ELR (cell line): Measurements from ENCODE around the gene MAK.
A peak's percentile ranks its signal among the peaks of the same experiment; 100 is the strongest.
"Not testable (repeated sequence)": the region's sequence is repeated elsewhere in the genome, so short reads cannot be mapped to it uniquely, and the experiment has no call there.

Experiments
- DNase-seq: peaks from one replicate; pipeline ENCODE4 v3.0.0-alpha.2; 2015; ENCODE audit warnings: low read depth

The MAK gene

DNA sequence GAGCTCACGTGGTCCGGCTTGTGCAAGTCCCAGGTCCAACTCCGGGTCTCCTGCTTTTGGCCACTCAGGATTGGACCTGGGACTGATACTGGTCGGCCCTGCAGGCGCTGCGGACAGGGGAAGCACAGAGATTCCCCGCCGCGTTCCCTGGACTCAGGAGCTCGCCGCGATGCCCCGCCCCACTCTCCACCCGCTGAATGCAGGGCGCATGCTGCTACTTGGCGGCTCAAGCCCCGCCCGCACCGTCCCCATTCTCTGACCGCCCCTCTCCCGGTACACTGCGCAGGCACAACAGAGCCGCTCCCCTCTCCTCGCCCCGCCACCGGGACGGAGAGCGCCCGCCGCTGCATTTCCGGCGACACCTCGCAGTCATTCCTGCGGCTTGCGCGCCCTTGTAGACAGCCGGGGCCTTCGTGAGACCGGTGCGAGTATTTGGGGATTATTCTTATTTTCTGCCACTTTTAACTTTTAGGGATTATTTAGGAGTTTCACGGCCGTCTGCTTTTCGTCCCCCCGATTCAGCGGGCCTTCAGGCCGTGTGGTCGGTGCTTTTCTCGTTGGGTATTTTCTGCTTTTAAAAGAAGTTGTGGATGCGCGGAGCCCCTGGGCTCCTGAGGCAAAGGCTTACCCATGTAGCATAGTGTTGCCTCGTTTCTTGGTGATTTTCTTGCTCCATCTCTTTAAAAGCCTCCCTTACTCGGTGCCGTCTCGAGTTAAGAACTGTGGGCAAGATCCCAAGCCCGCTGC, 115.3 kb downstream of the MAK start, which contains the start of gene TMEM14C:
Gene TMEM14C (plus strand): TSS at position 251 of the 747 bp plus-strand sequence. CDS start 1,544 bp downstream, outside the sequence.
- peak; percentile 98 for DNase-seq

- no peak for DNase-seq
Observed at GRCh38 chr6:10722570-10722819, 115.8 kb downstream of the MAK start.

- no peak for DNase-seq
Observed at GRCh38 chr6:10721850-10722569, 116.3 kb downstream of the MAK start.

GRCh38 chr6:10720960-10721849, 117.1 kb downstream of the MAK start:
- DNase-seq: not testable (repeated sequence)

DNA sequence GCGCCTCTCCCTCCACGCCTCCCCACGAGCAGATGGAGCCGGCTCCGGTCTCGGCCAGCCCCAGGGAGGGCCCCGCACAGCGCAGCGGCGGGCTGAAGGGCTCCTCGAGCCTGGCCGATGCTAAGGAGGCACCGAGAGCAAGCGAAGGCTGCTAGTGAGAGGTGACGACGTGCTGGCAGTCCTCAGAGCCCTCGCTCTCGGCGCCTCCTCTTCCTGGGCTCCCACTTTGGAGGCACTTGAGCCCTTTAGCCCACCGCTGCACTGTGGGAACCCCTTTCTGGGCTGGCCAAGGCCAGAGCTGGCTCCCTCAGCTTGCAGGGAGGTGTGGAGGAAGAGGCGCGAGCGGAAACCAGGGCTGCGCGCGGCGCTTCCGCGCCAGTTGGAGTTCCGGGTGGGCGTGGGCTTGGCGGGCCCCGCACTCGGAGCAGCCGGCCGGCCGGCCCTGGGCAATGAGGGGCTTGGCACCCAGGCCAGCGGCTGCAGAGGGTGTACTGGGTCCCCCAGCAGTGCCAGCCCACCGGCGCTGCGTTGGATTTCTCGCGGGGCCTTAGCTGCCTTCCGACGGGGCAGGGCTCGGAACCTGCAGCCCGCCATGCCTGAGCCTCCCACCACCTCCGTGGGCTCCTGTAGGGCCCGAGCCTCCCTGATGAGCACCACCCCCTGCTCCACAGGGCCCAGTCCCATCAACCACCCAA, 117.9 kb downstream of the MAK start:
- DNase-seq: peak; percentile 42

DNA sequence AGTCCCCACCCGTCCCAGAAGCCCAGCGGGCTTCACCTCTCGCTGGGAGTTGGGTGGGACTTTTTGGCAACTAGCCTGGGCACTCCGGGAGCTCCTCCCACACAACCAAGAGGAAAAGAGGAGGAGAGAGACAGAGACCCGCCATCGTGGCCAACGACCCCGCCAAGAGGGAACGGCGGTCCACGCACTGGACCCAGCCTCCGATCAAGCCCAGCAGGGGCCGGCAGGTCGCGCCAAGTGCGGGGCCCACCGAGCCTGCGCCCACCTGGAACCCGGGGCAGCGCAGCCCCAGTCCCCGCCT, 118.4 kb downstream of the MAK start:
- peak; percentile 15 for DNase-seq

DNA sequence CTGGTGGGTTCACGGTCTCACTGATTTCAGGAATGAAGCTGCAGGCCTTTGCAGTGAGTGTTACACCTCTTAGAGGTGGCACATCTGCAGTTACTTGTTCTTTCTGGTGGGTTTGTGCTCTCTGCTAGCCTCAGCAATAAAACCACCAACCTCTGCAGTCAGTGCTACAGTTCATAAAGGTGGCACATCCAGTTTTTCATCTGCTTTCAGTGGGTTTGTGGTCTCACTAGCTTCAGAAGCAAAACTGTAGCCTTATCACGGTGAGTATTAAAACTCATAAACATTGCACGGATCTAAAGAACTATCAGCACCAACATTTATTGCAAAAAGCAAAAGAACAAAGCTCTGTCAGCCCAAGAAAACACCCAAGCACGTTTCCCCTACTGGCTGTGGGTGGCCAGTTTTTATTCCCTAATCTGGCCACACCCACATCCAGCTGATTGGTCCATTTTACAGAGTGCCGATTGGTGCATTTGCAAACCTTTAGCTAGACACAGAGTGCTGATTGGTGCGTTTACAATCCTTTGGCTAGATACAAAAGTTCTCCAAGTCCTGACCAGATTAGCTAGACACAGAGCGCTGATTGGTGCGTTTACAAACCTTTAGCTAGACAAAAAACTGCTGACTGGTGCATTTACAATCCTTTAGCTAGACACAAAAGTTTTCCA, 118.9 kb downstream of the MAK start:
- DNase-seq: peak; percentile 24

GRCh38 chr6:10713962-10714361, 124.4 kb downstream of the MAK start:
- no peak for DNase-seq
